ENCODE measurements around the gene ZPBP. TPM values are rescaled to one million over a fixed set of nuclear protein-coding genes. Genes with fewer than 3 reads are reported as not detected.

Gene ZPBP
- total and polyA plus RNA-seq, 12 donors: 0.72 TPM; not detected in 11

DNA sequence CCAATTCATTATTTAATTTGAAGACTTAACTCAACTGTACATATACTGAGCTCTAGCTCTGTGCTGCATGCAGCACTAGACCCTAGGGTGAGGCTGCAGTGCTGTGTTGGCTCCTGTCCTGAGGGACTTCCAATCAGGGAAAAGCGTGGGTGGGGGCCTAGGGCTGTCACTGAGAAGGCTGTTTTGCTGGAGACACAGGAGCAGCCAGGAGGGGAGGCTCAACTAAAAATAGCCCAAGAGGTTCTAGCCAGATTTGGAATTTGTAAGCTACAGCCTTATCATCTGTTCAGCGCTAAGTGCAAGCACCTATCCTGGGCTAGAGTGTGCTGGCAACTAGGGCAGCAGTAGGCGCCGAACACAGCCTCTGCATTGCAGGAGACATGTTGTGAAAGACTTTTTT is 198.5 kb downstream of the ZPBP start:
- Histone ChIP-seq H3K36me3 (replicated peaks in 1 of 2) (no peaks in the 10 kb centered on the region), H3K4me3 (no peak overlapping the region), H3K27ac (no peak overlapping the region), H3K27me3 (no peaks in the 10 kb centered on the region), H3K4me1 (replicated peaks in 1 of 2) (no peaks in the 10 kb centered on the region), H3K9me3 (replicated peaks in 1 of 3) (no peaks in the 10 kb centered on the region)
- no peak for DNase-seq
- TF ChIP-seq POLR2A (IDR thresholded peaks at IDR 0.05): no peak
- TF ChIP-seq CTCF (IDR thresholded peaks at IDR 0.05): no peak
- 80 to 94% (median 85%) methylated on average over 4 of the region's 4 CpGs for WGBS, 4 donors
- intact Hi-C loops (cut with DNase I): no loop called here

DNA sequence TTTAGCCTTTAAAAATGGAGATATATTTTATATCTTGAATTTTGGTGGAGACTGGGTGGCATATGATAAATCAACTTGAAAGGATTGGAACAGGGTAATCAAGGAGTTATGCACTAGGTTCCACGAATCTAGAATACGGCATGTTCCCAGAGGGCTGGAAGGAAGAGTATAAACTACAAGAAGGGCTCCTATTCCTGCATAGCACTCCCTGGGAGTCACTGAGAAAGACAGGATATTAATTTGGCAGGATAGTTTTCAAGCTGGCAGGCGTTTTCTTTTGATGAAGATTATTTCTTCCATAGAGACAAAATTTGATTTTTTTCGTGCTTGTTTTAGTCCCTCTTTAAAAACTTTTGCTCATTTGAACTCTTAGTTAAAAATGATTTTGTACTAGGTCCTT is 199.9 kb downstream of the ZPBP start:
- no peaks in the 10 kb centered on the region for H3K4me1 ChIP-seq (replicated peaks in 1 of 2)
- no peak for TF ChIP-seq POLR2A (IDR thresholded peaks at IDR 0.05)
- TF ChIP-seq CTCF (IDR thresholded peaks at IDR 0.05): no peak
- H3K27ac ChIP-seq: no peak overlapping the region
- H3K9me3 ChIP-seq (replicated peaks in 1 of 3): no peaks in the 10 kb centered on the region
- no peaks in the 10 kb centered on the region for H3K36me3 ChIP-seq (replicated peaks in 1 of 2)
- WGBS, 4 donors: 57 to 58% (median 58%) methylated on average over 4 of the region's 4 CpGs
- no peak overlapping the region for H3K4me3 ChIP-seq
- no peaks in the 10 kb centered on the region for H3K27me3 ChIP-seq
- no peak for DNase-seq
- intact Hi-C loops (cut with DNase I): no loop called here

- no peak for DNase-seq
- TF ChIP-seq POLR2A (IDR thresholded peaks at IDR 0.05): no peak
- TF ChIP-seq CTCF (IDR thresholded peaks at IDR 0.05): no peak
- no peak overlapping the region for H3K4me3 ChIP-seq
- intact Hi-C loops (cut with DNase I): no loop called here
- H3K36me3 ChIP-seq (replicated peaks in 1 of 2): no peaks in the 10 kb centered on the region
- H3K27ac ChIP-seq: no peak overlapping the region
- H3K9me3 ChIP-seq (replicated peaks in 1 of 3): no peaks in the 10 kb centered on the region
- H3K4me1 ChIP-seq (replicated peaks in 1 of 2): no peaks in the 10 kb centered on the region
- H3K27me3 ChIP-seq: no peaks in the 10 kb centered on the region
- WGBS, 4 donors: 82 to 88% (median 85%) methylated on average over 2 of the region's 2 CpGs
Measured at GRCh38 chr7:49892481-49892880, 200.6 kb downstream of the ZPBP start.

Other genes starting within 250 kb of the ZPBP start
- gene IKZF1, start 211.5 kb upstream of the ZPBP start, total RNA-seq: 10 to 100 TPM in 6 of 9 donors, 1 to 10 TPM in 3; 1.5 to 31.5 (median 10.3) TPM
- 1 to 10 TPM in 2 of 3 donors, under 1 TPM in 1; 0.98 to 2.7 (median 2.4) TPM for gene IKZF1, start 211.5 kb upstream of the ZPBP start, polyA plus RNA-seq